ENCODE measurements around the gene ARHGEF10L.

Gene ARHGEF10L

DNA sequence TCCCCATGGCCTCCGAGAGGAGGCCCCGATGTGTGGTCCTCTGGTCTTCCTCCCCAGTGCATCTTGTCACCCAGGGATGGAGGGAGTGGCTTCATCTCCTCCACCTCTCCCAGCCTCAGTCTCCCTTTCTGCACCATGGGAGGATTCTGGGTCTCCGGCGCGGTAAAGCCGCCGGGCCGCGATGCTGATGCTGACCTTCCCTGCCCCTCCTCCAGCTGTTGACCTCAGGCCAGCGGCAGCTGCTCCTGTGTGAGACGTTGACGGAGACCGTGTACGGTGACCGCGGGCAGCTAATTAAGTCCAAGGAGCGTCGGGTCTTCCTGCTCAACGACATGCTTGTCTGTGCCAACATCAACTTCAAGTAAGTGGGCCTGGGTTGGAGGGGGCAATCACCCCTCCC is 92.6 kb downstream of the ARHGEF10L start:
- no peak for DNase-seq (ENCODE audit: low spot score)
- FAIRE-seq, result no peak

GRCh38 chr1:17632541-17633184 is 93.2 kb downstream of the ARHGEF10L start:
- no peak for FAIRE-seq
- DNase-seq (ENCODE audit: low spot score), result peak; percentile 6

DNA sequence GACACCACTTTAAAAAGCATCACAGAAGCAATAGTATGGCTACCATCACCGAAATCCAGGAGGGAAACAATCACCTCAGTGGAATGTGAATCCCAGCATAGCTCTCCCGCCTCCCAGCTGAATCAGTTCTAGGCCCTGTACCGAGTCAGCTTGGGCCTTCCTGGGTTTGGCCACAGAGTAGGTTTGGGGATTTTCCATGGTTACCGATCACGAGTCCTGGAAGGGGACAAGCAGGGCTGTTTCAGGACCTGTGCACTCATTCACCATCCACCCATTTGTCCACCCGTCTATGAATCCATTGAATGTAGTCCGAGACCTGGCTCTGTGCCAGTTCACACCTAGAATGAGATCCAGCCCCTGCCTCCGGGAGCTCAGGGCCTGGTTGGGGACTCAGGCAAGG is 94.2 kb downstream of the ARHGEF10L start:
- no peak for FAIRE-seq
- peak; percentile 52 for DNase-seq (ENCODE audit: low spot score)

GRCh38 chr1:17635276-17635675 is 95.8 kb downstream of the ARHGEF10L start:
- no peak for DNase-seq (ENCODE audit: low spot score)
- FAIRE-seq, result no peak

DNA sequence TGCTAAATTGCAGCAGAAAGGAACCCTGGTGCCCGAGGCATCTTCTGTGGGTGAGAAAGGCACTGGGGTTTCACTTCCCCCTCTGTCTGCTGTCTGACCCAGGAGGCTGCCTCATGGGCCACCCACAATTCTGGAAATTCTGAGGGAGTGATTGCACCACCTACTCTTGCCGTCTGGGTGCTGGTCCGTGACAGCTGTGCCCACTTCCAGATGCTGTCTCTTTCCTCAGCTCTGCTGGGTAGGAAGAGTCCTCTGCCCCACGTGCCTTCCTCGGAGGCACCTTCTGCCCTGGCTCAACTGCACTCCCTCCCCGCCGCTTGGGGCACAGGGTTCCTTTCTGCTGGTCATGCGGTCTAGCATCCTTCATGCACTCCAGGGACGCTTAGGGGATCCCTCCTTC is 96.3 kb downstream of the ARHGEF10L start:
- FAIRE-seq (no peak), DNase-seq (ENCODE audit: low spot score) (no peak)

DNA sequence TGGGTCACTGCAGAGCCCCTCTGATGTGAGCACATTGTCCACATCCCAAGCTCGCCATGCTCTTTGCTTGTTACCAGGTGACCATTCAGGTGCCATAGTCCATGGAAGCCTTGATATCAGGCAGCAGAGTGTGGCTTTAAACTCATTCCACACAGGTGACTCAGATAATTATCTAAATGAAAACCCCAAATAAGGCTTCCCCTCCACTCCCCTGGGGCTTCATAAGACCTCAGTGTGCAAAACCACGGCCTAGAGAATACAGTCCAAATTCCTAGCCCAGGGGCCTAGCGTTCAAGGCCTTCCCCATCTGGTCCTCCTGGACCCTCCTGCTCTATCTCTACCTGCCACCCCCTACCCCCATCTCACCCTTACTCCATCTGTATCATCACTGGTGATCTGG is 97.1 kb downstream of the ARHGEF10L start:
- FAIRE-seq (no peak), DNase-seq (ENCODE audit: low spot score) (peak; percentile 29)

GRCh38 chr1:17637055-17637454 is 97.6 kb downstream of the ARHGEF10L start:
- DNase-seq (ENCODE audit: low spot score) (no peak), FAIRE-seq (no peak)

GRCh38 chr1:17639703-17640340 is 100.3 kb downstream of the ARHGEF10L start:
- DNase-seq (ENCODE audit: low spot score), result no peak
- no peak for FAIRE-seq

DNA sequence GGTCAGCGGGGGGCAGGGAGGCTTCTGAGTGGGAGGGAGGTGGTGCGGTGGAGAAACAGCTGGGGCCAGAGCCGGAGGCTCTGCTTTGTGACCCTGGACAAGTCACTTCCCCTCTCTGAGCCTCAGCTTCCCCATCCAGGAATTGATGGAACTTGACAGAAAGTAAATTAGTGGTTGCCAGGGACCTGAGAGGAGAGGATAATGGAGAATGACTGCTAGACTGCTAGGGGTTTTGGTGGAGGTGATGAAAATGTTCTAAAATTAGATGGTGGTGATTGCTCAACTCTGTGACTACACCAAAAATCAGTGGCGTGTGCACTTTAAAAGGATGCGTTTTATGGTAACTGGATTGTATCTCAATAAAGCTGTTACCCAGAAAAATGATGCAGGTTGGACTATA is 100.9 kb downstream of the ARHGEF10L start:
- DNase-seq (ENCODE audit: low spot score) (no peak), FAIRE-seq (no peak)

DNA sequence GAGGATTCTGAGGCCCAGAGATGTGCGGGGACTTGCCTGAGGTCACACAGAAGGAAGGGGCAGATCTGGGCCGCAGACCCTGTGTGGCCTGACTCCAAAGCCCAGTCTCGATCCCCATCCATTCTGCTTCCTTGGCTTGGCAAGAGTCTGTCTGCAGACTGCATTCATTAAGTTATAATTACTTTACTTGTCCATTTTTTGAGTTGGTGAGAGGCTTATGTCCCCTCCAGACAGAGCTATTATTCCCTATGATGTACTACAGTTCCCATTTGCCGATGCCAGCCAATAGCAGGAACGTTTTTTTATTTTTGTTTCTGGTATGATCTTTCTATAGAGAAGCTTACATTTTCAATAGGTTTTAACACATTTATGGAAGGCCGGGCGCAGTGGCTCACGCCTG is 101.5 kb downstream of the ARHGEF10L start:
- no peak for DNase-seq (ENCODE audit: low spot score)
- FAIRE-seq, result no peak

GRCh38 chr1:17642169-17642568 is 102.7 kb downstream of the ARHGEF10L start:
- DNase-seq (ENCODE audit: low spot score) (no peak), FAIRE-seq (no peak)

DNA sequence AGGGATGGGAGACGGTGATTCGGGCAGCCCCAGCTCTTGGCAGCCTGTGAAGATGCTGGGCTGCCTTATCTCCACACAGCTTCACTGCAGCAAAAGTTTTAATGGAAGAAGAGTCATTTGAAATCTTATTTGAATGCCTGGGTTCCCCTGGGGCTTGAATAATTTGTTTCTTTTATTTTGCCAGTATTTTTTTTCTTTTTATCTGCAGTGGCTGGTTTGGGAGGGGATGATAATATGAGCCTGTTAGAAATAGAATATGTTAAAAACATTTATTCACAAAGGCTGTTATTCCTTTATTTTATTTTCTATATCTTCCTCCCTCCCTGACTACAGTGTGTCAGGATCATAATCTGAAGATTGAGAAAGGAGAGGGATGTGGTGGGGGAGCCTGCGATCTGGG is 103.4 kb downstream of the ARHGEF10L start:
- DNase-seq (ENCODE audit: low spot score), result no peak
- no peak for FAIRE-seq

DNA sequence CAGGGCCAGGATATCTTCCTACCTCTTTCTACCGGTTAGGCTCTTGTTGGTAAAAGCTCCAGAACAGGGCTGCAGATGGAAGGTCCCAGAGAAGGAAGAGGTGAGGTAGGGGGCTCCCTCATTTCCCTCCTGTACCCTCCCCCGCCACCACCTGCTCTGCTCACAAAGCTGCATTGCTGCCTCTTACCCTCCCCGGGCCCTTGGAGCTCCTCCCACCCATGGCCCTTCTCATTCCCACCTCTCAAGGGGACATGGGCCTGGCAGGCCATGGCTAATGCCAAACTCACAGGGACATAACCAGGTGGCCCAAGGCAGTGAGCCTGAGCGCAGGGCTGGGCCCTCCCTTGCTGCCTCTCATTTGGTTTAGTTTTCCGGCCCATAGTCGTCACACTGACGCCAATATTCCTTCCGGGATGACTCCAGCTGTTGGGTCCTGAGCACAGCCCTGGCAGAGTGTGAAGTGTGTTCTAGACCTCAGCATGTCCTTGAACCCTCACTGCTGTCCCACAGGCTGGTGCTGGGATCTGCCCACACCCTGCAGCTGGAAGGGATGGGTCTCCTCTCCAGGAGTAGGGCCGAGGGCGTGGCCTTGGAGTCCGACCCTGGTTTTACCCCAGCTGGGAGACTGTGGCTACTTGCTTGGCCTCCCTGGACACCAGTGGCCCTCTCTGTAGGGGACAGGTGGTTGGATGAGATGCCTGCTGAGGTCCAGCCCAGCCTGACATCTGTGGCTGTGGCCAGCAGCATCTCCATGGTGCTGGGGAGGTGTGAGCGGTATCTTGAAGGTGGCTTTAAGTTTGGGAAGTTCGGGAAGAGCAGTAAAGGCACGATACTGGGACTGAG is 104.6 kb downstream of the ARHGEF10L start:
- DNase-seq (ENCODE audit: low spot score) (no peak), FAIRE-seq (no peak)

- FAIRE-seq, result no peak
- DNase-seq (ENCODE audit: low spot score), result no peak
Measured at GRCh38 chr1:17645068-17645911, 105.8 kb downstream of the ARHGEF10L start.

DNA sequence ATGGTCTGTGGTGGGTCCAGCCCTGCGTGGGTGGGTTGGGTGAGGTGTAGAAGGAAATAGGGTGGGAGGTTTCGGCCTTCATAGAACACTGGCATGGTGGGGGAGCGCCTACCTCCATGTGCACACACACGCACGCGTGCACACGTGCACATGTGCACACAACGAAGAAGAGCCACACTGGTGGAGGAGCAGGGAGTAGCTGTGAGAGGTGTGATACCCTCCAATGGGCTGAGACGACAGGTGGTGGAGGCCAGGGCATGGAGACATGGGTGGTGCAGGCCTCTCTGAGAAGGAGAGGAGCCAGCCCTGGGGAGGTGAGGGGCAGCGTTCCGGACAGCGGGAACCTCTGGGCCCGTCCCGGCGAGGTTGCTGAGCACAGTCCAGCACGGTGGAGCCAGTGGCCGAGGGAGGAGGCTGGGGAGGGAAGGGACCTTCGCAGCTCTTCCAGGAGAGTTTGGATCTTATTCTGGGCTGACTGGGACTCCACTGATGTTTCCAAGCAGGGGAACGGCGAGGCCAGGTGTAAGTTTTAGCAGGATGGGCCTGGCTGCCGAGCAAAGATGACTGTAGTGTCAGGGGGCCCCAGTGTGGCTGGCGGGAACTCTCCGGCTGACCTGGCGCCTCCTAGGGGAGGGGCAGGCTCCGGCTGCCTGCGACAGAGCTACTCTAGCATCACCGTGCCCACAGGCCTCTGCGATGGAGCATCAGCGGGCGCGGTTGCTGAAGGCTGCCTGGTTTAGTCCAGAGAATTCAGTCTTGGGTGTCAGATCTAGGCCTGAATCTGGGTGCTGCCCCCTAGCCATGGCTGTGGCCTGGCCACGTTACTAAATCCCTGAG is 107.2 kb downstream of the ARHGEF10L start:
- FAIRE-seq (no peak), DNase-seq (ENCODE audit: low spot score) (no peak)

- FAIRE-seq (no peak), DNase-seq (ENCODE audit: low spot score) (no peak)
Measured at GRCh38 chr1:17648457-17649145, 109.1 kb downstream of the ARHGEF10L start.

- no peak for DNase-seq (ENCODE audit: low spot score)
- no peak for FAIRE-seq
Measured at GRCh38 chr1:17649371-17650106, 110.0 kb downstream of the ARHGEF10L start.

GRCh38 chr1:17653276-17653675 is 113.8 kb downstream of the ARHGEF10L start:
- DNase-seq (ENCODE audit: low spot score), result no peak
- FAIRE-seq, result no peak

DNA sequence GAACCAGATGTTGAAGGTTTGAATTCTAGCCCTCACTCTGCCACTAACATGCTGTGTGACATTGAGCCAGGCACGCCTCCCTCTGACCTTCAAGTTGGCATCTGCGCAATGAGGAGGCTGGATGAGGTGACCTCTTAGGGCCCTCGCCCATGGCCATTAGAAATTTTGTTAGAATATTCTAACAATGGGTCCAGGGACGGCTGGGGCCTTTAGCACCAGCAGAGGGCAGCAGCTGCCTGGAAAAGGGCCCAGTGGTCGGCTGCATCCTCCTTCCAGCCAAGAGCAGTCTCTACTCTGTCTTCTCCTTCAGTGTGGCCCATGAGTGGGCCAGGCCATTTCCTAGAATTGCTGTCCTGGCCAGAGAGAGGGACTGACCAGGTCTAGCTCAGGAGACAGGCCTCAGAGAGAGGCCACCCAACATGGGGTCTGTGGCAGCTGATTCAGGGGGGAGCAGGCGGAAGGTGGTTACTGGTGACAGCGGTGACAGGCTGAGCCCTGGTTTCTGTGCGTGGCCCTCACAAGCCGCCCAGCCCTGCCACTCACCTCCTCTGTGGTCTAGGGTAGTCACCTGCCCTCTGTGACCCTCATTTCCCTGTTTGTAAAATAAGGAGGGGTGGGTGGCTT is 114.3 kb downstream of the ARHGEF10L start:
- peak; percentile 18 for DNase-seq (ENCODE audit: low spot score)
- no peak for FAIRE-seq

Measured in RCC 7860 (cell line).